HG03575 (cell line): ENCODE measurements around the gene FBXW4.

Experiments used
- ATAC-seq: cut with Tn5 transposase; IDR thresholded peaks from one replicate; pipeline ENCODE4 v1.9.1; 2021; ENCODE audit not compliant: unreplicated experiment, insufficient number of reproducible peaks, low FRiP score; ENCODE audit errors: extremely low read depth

Gene FBXW4

GRCh38 chr10:101625821-101626412 is 69.1 kb downstream of the FBXW4 start:
- ATAC-seq, result no peak

- no peak for ATAC-seq
Measured at GRCh38 chr10:101624526-101625102, 70.4 kb downstream of the FBXW4 start.

GRCh38 chr10:101623528-101623927 is 71.4 kb downstream of the FBXW4 start:
- no peak for ATAC-seq

GRCh38 chr10:101619983-101620382 is 75.0 kb downstream of the FBXW4 start:
- ATAC-seq, result no peak

- ATAC-seq, result no peak
Measured at GRCh38 chr10:101618871-101619270, 76.1 kb downstream of the FBXW4 start.

- no peak for ATAC-seq
Measured at GRCh38 chr10:101617824-101618568, 77.0 kb downstream of the FBXW4 start.

- ATAC-seq, result no peak
Measured at GRCh38 chr10:101617102-101617823, 77.7 kb downstream of the FBXW4 start.

- no peak for ATAC-seq
Measured at GRCh38 chr10:101616415-101617101, 78.4 kb downstream of the FBXW4 start.

GRCh38 chr10:101615525-101616116 is 79.3 kb downstream of the FBXW4 start:
- no peak for ATAC-seq

- ATAC-seq, result no peak
Measured at GRCh38 chr10:101614663-101615524, 80.1 kb downstream of the FBXW4 start.

- no peak for ATAC-seq
Measured at GRCh38 chr10:101613646-101614045, 81.3 kb downstream of the FBXW4 start.

- no peak for ATAC-seq
Measured at GRCh38 chr10:101612872-101613271, 82.1 kb downstream of the FBXW4 start.

- no peak for ATAC-seq
Measured at GRCh38 chr10:101612086-101612485, 82.9 kb downstream of the FBXW4 start.

GRCh38 chr10:101611096-101611905 is 83.7 kb downstream of the FBXW4 start:
- ATAC-seq, result no peak

- ATAC-seq, result no peak
Measured at GRCh38 chr10:101609481-101609880, 85.5 kb downstream of the FBXW4 start.

- ATAC-seq, result no peak
Measured at GRCh38 chr10:101607124-101607523, 87.8 kb downstream of the FBXW4 start.

- ATAC-seq, result no peak
Measured at GRCh38 chr10:101602761-101603398, 92.1 kb downstream of the FBXW4 start.
